ENCODE data around the gene ADAMTSL3. TPM values are rescaled to one million over a fixed set of nuclear protein-coding genes. Genes with fewer than 3 reads are reported as not detected.

ADAMTSL3 gene
- polyA plus RNA-seq, 1 experiment = not detected

- POLR2A ChIA-PET = no interaction called here
- no peak overlapping the region for H3K4me3 ChIP-seq (ENCODE audit: low read depth, low read length)
- no peak for DNase-seq (ENCODE audit: low read depth)
- CTCF ChIA-PET = no interaction called here
- TF ChIP-seq CTCF (IDR thresholded peaks at IDR 0.05; ENCODE audit: insufficient read depth, low read depth, low read length) = no peak
- H3K36me3 ChIP-seq (ENCODE audit: control insufficient read depth, insufficient read depth, low read length) = no peaks in the 10 kb centered on the region
- H3K27me3 ChIP-seq (ENCODE audit: control insufficient read depth, insufficient read depth, low read length) = no peaks in the 10 kb centered on the region
These were observed 131.1 kb downstream of the ADAMTSL3 start for GRCh38 chr15:83784975-83785374.

- ChIA-PET POLR2A (no interaction called here), CTCF (no interaction called here)
- H3K4me3 ChIP-seq (ENCODE audit: low read depth, low read length) = no peak overlapping the region
- H3K36me3 ChIP-seq (ENCODE audit: control insufficient read depth, insufficient read depth, low read length) = no peaks in the 10 kb centered on the region
- TF ChIP-seq CTCF (IDR thresholded peaks at IDR 0.05; ENCODE audit: insufficient read depth, low read depth, low read length) = no peak
- H3K27me3 ChIP-seq (ENCODE audit: control insufficient read depth, insufficient read depth, low read length) = no peaks in the 10 kb centered on the region
- DNase-seq (ENCODE audit: low read depth) = no peak
These were observed 132.4 kb downstream of the ADAMTSL3 start for GRCh38 chr15:83786336-83786735.

GRCh38 chr15:83793069-83793468 is 139.1 kb downstream of the ADAMTSL3 start:
- POLR2A ChIA-PET = no interaction called here
- H3K27me3 ChIP-seq (ENCODE audit: control insufficient read depth, insufficient read depth, low read length) = no peaks in the 10 kb centered on the region
- H3K36me3 ChIP-seq (ENCODE audit: control insufficient read depth, insufficient read depth, low read length) = no peaks in the 10 kb centered on the region
- no peak for DNase-seq (ENCODE audit: low read depth)
- no peak for TF ChIP-seq CTCF (IDR thresholded peaks at IDR 0.05; ENCODE audit: insufficient read depth, low read depth, low read length)
- no peak overlapping the region for H3K4me3 ChIP-seq (ENCODE audit: low read depth, low read length)
- CTCF ChIA-PET = no interaction called here

- ChIA-PET CTCF (no interaction called here), POLR2A (no interaction called here)
- DNase-seq (ENCODE audit: low read depth) = no peak
- TF ChIP-seq CTCF (IDR thresholded peaks at IDR 0.05; ENCODE audit: insufficient read depth, low read depth, low read length) = no peak
- no peak overlapping the region for H3K4me3 ChIP-seq (ENCODE audit: low read depth, low read length)
- H3K36me3 ChIP-seq (ENCODE audit: control insufficient read depth, insufficient read depth, low read length) = no peaks in the 10 kb centered on the region
- no peaks in the 10 kb centered on the region for H3K27me3 ChIP-seq (ENCODE audit: control insufficient read depth, insufficient read depth, low read length)
These were observed 140.3 kb downstream of the ADAMTSL3 start for GRCh38 chr15:83794209-83794608.

GRCh38 chr15:83809345-83809744 is 155.4 kb downstream of the ADAMTSL3 start:
- Histone ChIP-seq H3K4me3 (ENCODE audit: low read depth, low read length) (no peak overlapping the region), H3K36me3 (ENCODE audit: control insufficient read depth, insufficient read depth, low read length) (no peaks in the 10 kb centered on the region), H3K27me3 (ENCODE audit: control insufficient read depth, insufficient read depth, low read length) (no peaks in the 10 kb centered on the region)
- POLR2A ChIA-PET = no interaction called here
- DNase-seq (ENCODE audit: low read depth) = no peak
- no peak for TF ChIP-seq CTCF (IDR thresholded peaks at IDR 0.05; ENCODE audit: insufficient read depth, low read depth, low read length)
- CTCF ChIA-PET = no interaction called here

All from BJ (cell line).